BLaER1 treated with 17β-estradiol and CSF1 and Interleukin-3, amounts not matched to agents 10 nM and 100 nM (cell line): Measurements from ENCODE around the gene PDAP1.
"Not testable (repeated sequence)": the region's sequence is repeated elsewhere in the genome, so short reads cannot be mapped to it uniquely, and the experiment has no call there.

ENCODE experiments used
- H3K27ac ChIP-seq, 11 experiments: shearing (Covaris generic); formaldehyde crosslinking; 2 replicates each; pipeline ENCODE4 v1.8.1; 2022
- H3K27me3 ChIP-seq, 11 experiments: shearing (Covaris generic); formaldehyde crosslinking; 2 replicates each; pipeline ENCODE4 v1.8.1; 2022
- H3K36me3 ChIP-seq, 11 experiments: shearing (Covaris generic); formaldehyde crosslinking; 2 replicates each; pipeline ENCODE4 v1.8.1; 2022
- H3K4me1 ChIP-seq, 10 experiments: shearing (Covaris generic); formaldehyde crosslinking; 2 replicates each; pipeline ENCODE4 v1.8.1; 2022
- H3K4me2 ChIP-seq, 11 experiments: shearing (Covaris generic); formaldehyde crosslinking; 2 replicates each; pipeline ENCODE4 v1.8.1; 2022
- H3K4me3 ChIP-seq, 10 experiments: shearing (Covaris generic); formaldehyde crosslinking; 2 replicates each; pipeline ENCODE4 v1.8.1; 2022
- H3K9ac ChIP-seq, 11 experiments: shearing (Covaris generic); formaldehyde crosslinking; 2 replicates each; pipeline ENCODE4 v1.8.1; 2022
- H3K9me3 ChIP-seq, 11 experiments: shearing (Covaris generic); formaldehyde crosslinking; replicated peaks in 1 of 11; 2 replicates each; pipeline ENCODE4 v1.8.1; 2022
- H4K20me1 ChIP-seq, 11 experiments: shearing (Covaris generic); formaldehyde crosslinking; 2 replicates each; pipeline ENCODE4 v1.8.1; 2022
- Cebpa-rat ChIP-seq, 11 experiments: shearing (Covaris generic); IDR thresholded peaks; 2 replicates each; pipeline ENCODE4 v1.8.1; 2022

The PDAP1 gene

GRCh38 chr7:99387239-99387635 lies 21.2 kb downstream of the PDAP1 start:
- H3K27me3 ChIP-seq, H3K4me2 ChIP-seq, H3K9me3 ChIP-seq, H3K4me3 ChIP-seq, H3K9ac ChIP-seq, H3K27ac ChIP-seq: not testable (repeated sequence)
- Histone ChIP-seq H3K4me1 (peaks cover 4 to 76% (median 42%) of the 10 kb centered on the region in 10 experiments), H4K20me1 (peaks cover 35 to 100% (median 97%) of the 10 kb centered on the region in 11 experiments), H3K36me3 (peaks cover 66 to 99% (median 92%) of the 10 kb centered on the region in 11 experiments)
- peak in 2 of 11 experiments; percentile 55 to 63; a peak in 2 of 22 replicates for TF ChIP-seq Cebpa-rat (IDR thresholded peaks at IDR 0.05)

GRCh38 chr7:99386584-99387238 lies 21.7 kb downstream of the PDAP1 start:
- Histone ChIP-seq H3K4me1 (peaks cover 2 to 76% (median 42%) of the 10 kb centered on the region in 10 experiments), H3K4me2 (no peak overlapping the region), H3K9me3 (no peaks in the 10 kb centered on the region), H3K27ac (peak overlapping the region in 3 of 11 experiments; percentile 21 to 72 (median 35); a peak in 5 of 22 replicates), H3K36me3 (peaks cover 65 to 99% (median 92%) of the 10 kb centered on the region in 11 experiments), H3K9ac (0 out of 22 replicates have a peak overlapping the region, but pooled peaks of 2 of the 11 experiments have one; percentile 9 to 18), H3K4me3 (no peak overlapping the region), H3K27me3 (no peaks in the 10 kb centered on the region), H4K20me1 (peaks cover 33 to 100% (median 97%) of the 10 kb centered on the region in 11 experiments)
- no peak for TF ChIP-seq Cebpa-rat (IDR thresholded peaks at IDR 0.05)

GRCh38 chr7:99385564-99385963 lies 22.8 kb downstream of the PDAP1 start:
- Histone ChIP-seq H3K27ac (peak overlapping the region in 10 of 11 experiments; percentile 21 to 72 (median 54); a peak in 19 of 22 replicates), H3K36me3 (peaks cover 58 to 99% (median 89%) of the 10 kb centered on the region in 11 experiments), H3K4me2 (peak overlapping the region in 8 of 11 experiments; percentile 15 to 97 (median 70); a peak in 13 of 22 replicates), H3K9me3 (no peaks in the 10 kb centered on the region), H3K4me1 (peaks cover 14 to 76% (median 47%) of the 10 kb centered on the region in 10 experiments), H3K27me3 (no peaks in the 10 kb centered on the region), H3K4me3 (0 out of 20 replicates have a peak overlapping the region, but pooled peaks of 1 of the 10 experiments have one; percentile 15), H3K9ac (peak overlapping the region in 8 of 11 experiments; percentile 29 to 73 (median 58); a peak in 14 of 22 replicates), H4K20me1 (peaks cover 37 to 100% (median 97%) of the 10 kb centered on the region in 11 experiments)
- no peak for TF ChIP-seq Cebpa-rat (IDR thresholded peaks at IDR 0.05)

GRCh38 chr7:99384523-99384922 lies 23.9 kb downstream of the PDAP1 start:
- H3K4me1 ChIP-seq: peaks cover 24 to 72% (median 55%) of the 10 kb centered on the region in 10 experiments
- peak overlapping the region in 5 of 11 experiments; percentile 75 to 97 (median 81); a peak in 10 of 22 replicates for H3K4me2 ChIP-seq
- H3K36me3 ChIP-seq: peaks cover 48 to 89% (median 79%) of the 10 kb centered on the region in 11 experiments
- no peaks in the 10 kb centered on the region for H3K9me3 ChIP-seq
- H3K9ac ChIP-seq: peak overlapping the region in 9 of 11 experiments; percentile 9 to 67 (median 32); a peak in 8 of 22 replicates
- no peaks in the 10 kb centered on the region for H3K27me3 ChIP-seq
- H3K27ac ChIP-seq: peak overlapping the region in 6 of 11 experiments; percentile 5 to 35 (median 16); a peak in 9 of 22 replicates
- no peak for TF ChIP-seq Cebpa-rat (IDR thresholded peaks at IDR 0.05)
- no peak overlapping the region for H3K4me3 ChIP-seq
- H4K20me1 ChIP-seq: peaks cover 42 to 92% (median 87%) of the 10 kb centered on the region in 11 experiments

- no peak for TF ChIP-seq Cebpa-rat (IDR thresholded peaks at IDR 0.05)
- no peaks in the 10 kb centered on the region for H3K9me3 ChIP-seq
- H3K4me3 ChIP-seq: no peak overlapping the region; a peak in 1 of 20 replicates
- H3K9ac ChIP-seq: peak overlapping the region in 8 of 11 experiments; percentile 9 to 67 (median 32); a peak in 6 of 22 replicates
- no peaks in the 10 kb centered on the region for H3K27me3 ChIP-seq
- H3K4me1 ChIP-seq: peaks cover 31 to 74% (median 61%) of the 10 kb centered on the region in 10 experiments
- H3K27ac ChIP-seq: peak overlapping the region in 7 of 11 experiments; percentile 5 to 35 (median 20); a peak in 8 of 22 replicates
- peaks cover 41 to 82% (median 72%) of the 10 kb centered on the region in 11 experiments for H3K36me3 ChIP-seq
- peaks cover 49 to 91% (median 81%) of the 10 kb centered on the region in 11 experiments for H4K20me1 ChIP-seq
- H3K4me2 ChIP-seq: peak overlapping the region in 5 of 11 experiments; percentile 75 to 97 (median 81); a peak in 9 of 22 replicates
Observed at GRCh38 chr7:99383791-99384370, 24.5 kb downstream of the PDAP1 start.

GRCh38 chr7:99383203-99383602 lies 25.2 kb downstream of the PDAP1 start:
- Histone ChIP-seq H3K9ac (peak overlapping the region in 2 of 11 experiments; percentile 11 to 45; a peak in 4 of 22 replicates), H3K9me3 (no peaks in the 10 kb centered on the region), H3K4me3 (no peak overlapping the region; a peak in 1 of 20 replicates), H4K20me1 (peaks cover 49 to 91% (median 79%) of the 10 kb centered on the region in 11 experiments), H3K27ac (peak overlapping the region in 6 of 11 experiments; percentile 1 to 35 (median 12); a peak in 5 of 22 replicates), H3K27me3 (no peaks in the 10 kb centered on the region), H3K36me3 (peaks cover 38 to 79% (median 69%) of the 10 kb centered on the region in 11 experiments), H3K4me2 (peak overlapping the region in 4 of 11 experiments; percentile 76 to 97 (median 88); a peak in 8 of 22 replicates), H3K4me1 (peaks cover 37 to 81% (median 68%) of the 10 kb centered on the region in 10 experiments)
- no peak for TF ChIP-seq Cebpa-rat (IDR thresholded peaks at IDR 0.05)

- Histone ChIP-seq H3K27ac (peak overlapping the region in 9 of 11 experiments; percentile 12 to 96 (median 94); a peak in 17 of 22 replicates), H3K9ac (peak overlapping the region; percentile 34 to 91 (median 85); a peak in 17 of 22 replicates), H3K36me3 (peaks cover 37 to 79% (median 69%) of the 10 kb centered on the region in 11 experiments), H3K9me3 (no peaks in the 10 kb centered on the region), H3K4me2 (peak overlapping the region; percentile 81 to 100 (median 97)), H3K4me3 (peak overlapping the region in 6 of 10 experiments; percentile 35 to 76 (median 58); a peak in 8 of 20 replicates), H3K4me1 (peaks cover 39 to 96% (median 83%) of the 10 kb centered on the region in 10 experiments), H3K27me3 (no peaks in the 10 kb centered on the region), H4K20me1 (peaks cover 51 to 92% (median 79%) of the 10 kb centered on the region in 11 experiments)
- no peak for TF ChIP-seq Cebpa-rat (IDR thresholded peaks at IDR 0.05)
Observed at GRCh38 chr7:99381664-99382075, 26.7 kb downstream of the PDAP1 start.

- H3K27me3 ChIP-seq: no peaks in the 10 kb centered on the region
- H4K20me1 ChIP-seq: peaks cover 52 to 92% (median 79%) of the 10 kb centered on the region in 11 experiments
- peaks cover 38 to 79% (median 68%) of the 10 kb centered on the region in 11 experiments for H3K36me3 ChIP-seq
- H3K27ac ChIP-seq: peak overlapping the region; percentile 70 to 96 (median 94)
- TF ChIP-seq Cebpa-rat (IDR thresholded peaks at IDR 0.05): no peak
- H3K9me3 ChIP-seq: no peaks in the 10 kb centered on the region
- peaks cover 41 to 96% (median 89%) of the 10 kb centered on the region in 10 experiments for H3K4me1 ChIP-seq
- peak overlapping the region; percentile 81 to 100 (median 97) for H3K4me2 ChIP-seq
- peak overlapping the region; percentile 69 to 91 (median 85) for H3K9ac ChIP-seq
- peak overlapping the region; percentile 35 to 76 (median 58) for H3K4me3 ChIP-seq
Observed at GRCh38 chr7:99380823-99381663, 27.4 kb downstream of the PDAP1 start.
